Stimulated activated CD8-positive, alpha-beta memory T cell treated with anti-CD3 and anti-CD28 coated beads, Interleukin-4, amount 100 ng/mL, for 24 hours (primary cell): ENCODE measurements around the gene CRABP2.

ENCODE experiments used
- DNase-seq: peaks from one replicate; pipeline ENCODE4 v3.0.0-alpha.2; 2020; ENCODE audit warnings: low read depth

The CRABP2 gene

GRCh38 chr1:156708218-156708661 is 2.9 kb upstream of the CRABP2 start:
- no peak for DNase-seq

GRCh38 chr1:156707417-156708217 is 2.2 kb upstream of the CRABP2 start:
- DNase-seq, result no peak

GRCh38 chr1:156706657-156707416 is 1.5 kb upstream of the CRABP2 start:
- no peak for DNase-seq

DNA sequence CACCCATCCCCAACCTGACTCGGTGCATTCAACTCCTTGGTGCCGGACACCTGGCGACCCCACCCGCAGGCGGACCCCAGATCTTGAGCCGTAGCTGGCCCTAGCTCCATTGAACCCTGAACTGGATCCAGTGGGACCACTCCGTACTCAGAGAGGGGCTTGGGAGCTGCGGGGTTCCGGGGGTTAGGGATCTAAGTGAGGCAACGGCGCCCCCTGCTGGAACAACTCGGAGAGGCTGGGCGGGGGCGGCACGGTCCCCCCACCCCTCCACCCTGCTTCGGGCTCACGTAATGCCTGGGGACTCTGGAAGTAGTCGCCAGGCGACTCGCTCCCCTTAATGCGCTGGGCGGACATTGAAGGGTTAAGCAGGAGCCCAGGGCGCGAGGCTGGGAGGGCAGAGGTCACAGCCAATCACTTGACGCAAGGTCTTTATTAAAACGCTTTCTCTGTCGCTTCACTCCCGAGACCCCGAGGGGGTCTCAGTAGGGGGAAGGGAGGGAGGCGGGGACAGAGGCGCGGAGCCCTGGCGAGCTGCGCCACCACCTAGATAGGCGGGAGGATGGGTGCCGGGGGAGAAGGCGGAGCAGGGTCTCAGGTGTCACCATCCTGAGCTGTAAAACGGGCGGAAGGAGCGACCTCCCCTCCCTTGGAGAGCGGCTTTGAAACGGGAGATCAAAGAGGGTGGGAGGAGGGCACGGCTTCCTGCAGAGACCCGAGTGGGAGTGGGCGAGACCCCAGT is 704 bp upstream of the CRABP2 start:
- DNase-seq, result peak; percentile 53

DNA sequence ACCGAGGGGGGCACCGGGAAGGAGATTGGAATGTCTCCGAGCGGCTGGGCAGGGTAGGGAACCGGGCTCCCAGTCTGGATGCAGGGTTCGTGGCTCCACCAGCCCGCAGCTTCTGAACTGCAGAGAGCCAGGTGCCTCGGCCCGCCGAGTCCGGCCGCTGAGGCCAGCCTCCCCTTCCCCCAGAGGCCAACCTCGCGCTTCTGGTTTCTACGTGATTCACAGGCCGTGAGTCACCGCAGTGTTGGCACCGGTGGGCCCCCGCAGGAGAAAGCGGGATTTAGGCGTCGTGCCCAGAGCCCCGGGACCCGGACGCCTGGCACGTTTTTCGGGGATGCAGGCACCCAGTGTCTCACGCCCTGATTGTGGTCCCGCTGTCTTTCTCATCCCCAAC is 458 bp downstream of the CRABP2 start:
- peak; percentile 31 for DNase-seq

- no peak for DNase-seq
Observed at GRCh38 chr1:156704166-156704711, 1.1 kb downstream of the CRABP2 start.

- DNase-seq, result no peak
Observed at GRCh38 chr1:156703741-156704140, 1.6 kb downstream of the CRABP2 start.

DNA sequence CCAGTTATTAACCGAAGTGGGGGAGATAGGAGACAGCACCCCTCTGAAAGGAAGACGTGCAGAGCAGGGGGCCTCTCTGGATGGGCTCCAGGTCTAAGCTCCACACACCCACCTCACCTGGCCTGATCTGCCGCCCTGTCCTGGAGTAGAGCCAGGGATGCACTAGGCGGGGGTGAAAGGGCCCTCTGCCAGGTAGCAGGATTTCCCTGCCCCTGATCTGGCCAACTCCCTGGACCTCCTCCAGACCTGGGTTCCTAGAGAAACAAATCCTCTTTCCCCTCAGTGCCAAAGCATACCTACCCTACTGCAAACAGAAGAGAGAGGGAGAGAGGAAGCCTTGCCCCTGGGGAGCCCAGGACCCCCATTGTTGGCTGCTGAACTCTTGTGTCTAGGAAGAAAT is 2.0 kb downstream of the CRABP2 start:
- no peak for DNase-seq

DNA sequence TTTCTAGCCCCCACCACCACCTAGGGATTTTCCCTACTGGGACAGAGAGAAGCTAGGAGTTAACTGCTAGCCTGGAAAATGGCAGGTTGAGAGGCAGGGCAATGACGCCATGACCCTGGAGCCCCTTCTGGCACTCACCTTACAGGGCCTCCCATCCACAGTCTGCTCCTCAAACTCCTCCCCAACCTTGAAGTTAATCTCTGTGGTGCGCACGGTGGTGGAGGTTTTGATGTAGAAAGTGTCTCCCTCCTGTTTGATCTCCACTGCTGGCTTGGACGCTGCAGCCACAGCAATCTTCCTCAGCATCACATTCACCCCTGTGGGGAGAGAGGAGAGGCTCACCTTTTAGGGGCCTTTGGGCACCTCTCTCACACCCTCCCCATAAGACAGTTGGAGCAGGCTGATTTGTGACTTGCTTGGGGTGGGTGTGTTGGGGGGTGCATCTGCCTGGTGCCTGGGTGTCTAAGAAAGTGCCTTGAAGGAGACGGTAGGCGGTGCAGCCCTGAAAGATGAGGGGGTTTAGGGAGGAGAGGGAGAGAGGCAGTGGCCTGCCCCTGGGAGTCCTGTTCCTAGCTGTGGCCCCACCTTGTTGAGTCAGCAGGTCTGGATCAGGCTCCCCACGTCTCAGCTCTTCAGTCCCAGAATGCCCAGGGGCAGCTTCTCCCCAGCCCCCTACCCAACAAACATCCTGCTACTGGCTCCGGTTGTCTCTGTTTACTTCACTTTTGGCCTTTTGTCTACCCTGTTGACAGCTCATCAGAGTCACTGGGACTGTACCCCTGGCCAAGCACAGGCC is 4.4 kb downstream of the CRABP2 start:
- no peak for DNase-seq

GRCh38 chr1:156698995-156699394 is 6.4 kb downstream of the CRABP2 start:
- DNase-seq, result no peak

GRCh38 chr1:156697481-156697880 is 7.9 kb downstream of the CRABP2 start:
- no peak for DNase-seq

GRCh38 chr1:156696755-156697154 is 8.6 kb downstream of the CRABP2 start:
- DNase-seq, result no peak

DNA sequence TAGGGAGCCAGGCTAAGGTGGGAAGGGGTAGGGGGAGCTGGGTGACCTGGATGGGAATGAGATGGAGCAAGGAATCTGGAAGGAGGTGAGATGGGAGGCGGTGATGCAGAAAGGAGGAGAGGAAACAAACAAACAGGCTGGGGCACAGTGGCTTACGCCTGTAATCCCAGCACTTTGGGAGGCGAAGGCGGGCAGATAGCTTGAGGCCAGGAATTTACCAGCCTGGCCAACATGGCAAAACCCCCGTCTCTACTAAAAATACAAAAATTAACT is 10.8 kb downstream of the CRABP2 start:
- DNase-seq, result no peak

GRCh38 chr1:156693848-156694689 is 11.3 kb downstream of the CRABP2 start:
- DNase-seq, result no peak

- DNase-seq, result no peak
Observed at GRCh38 chr1:156692925-156693847, 12.2 kb downstream of the CRABP2 start.

- DNase-seq, result no peak
Observed at GRCh38 chr1:156692441-156692924, 12.9 kb downstream of the CRABP2 start.

GRCh38 chr1:156691665-156692440 is 13.5 kb downstream of the CRABP2 start:
- DNase-seq, result no peak

GRCh38 chr1:156691191-156691590 is 14.2 kb downstream of the CRABP2 start:
- no peak for DNase-seq

DNA sequence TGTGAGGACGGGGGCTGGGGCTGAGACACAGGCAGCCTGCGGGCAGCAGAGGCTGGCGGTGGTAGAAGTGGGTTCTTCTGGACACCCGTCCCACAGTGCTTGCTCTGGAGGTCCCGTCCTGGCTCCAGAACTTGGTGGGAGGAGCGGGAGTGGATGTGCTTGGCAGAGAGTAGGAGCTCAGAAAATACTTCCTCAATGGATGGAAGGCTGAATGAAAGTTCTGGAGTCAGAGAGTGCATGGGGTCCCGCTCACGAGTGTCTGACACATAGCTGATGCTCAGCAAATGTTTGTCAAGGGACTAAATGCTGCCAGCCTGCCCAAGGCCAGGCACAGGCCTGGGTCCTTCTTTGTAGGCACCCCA is 14.7 kb downstream of the CRABP2 start:
- no peak for DNase-seq
